GM19035 (cell line): ENCODE data around the gene UNC119B.
A peak's percentile ranks its signal among the peaks of the same experiment; 100 is the strongest.
"Not testable (repeated sequence)": the region's sequence is repeated elsewhere in the genome, so short reads cannot be mapped to it uniquely, and the experiment has no call there.

Source experiments
- ATAC-seq: cut with Tn5 transposase; IDR thresholded peaks from one replicate; pipeline ENCODE4 v1.9.1; 2021; ENCODE audit not compliant: unreplicated experiment

Gene UNC119B

DNA sequence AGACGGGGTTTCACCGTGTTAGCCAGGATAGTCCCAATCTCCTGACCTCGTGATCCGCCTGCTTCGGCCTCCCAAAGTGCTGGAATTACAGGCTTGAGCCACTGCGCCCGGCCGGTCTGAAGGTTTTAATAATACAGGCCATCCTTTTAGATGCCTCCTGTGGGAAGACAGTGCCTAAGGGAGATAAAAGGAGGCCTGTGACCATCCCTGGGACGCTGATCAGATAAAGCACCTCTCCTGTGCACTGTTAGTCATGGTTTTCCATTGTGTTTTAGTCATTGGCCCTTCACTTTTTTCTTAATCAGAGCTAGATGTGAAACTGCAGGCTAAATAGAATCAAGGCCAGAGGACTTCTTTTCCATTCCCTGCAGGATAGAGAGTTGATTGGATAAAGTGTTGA, 7.8 kb downstream of the UNC119B start:
- ATAC-seq, result no peak

DNA sequence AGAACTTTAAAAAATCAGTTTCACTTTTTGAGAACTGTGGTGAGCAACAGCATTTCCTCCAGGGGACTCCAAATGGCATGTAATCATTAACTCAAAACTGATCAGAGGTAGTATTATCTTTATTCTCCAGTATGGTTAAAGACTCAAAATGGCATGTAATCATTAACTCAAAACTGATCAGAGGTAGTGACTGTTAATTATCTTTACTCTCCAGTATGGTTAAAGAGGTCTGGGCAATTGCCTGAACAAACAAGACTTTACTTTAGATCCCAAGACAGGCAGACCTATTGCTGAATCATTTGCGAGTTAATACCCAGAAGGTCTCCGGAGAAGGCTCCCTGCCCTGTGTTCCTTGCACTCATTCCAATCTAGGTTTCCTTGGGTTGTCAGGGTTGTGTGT, 8.8 kb downstream of the UNC119B start:
- ATAC-seq, result no peak

DNA sequence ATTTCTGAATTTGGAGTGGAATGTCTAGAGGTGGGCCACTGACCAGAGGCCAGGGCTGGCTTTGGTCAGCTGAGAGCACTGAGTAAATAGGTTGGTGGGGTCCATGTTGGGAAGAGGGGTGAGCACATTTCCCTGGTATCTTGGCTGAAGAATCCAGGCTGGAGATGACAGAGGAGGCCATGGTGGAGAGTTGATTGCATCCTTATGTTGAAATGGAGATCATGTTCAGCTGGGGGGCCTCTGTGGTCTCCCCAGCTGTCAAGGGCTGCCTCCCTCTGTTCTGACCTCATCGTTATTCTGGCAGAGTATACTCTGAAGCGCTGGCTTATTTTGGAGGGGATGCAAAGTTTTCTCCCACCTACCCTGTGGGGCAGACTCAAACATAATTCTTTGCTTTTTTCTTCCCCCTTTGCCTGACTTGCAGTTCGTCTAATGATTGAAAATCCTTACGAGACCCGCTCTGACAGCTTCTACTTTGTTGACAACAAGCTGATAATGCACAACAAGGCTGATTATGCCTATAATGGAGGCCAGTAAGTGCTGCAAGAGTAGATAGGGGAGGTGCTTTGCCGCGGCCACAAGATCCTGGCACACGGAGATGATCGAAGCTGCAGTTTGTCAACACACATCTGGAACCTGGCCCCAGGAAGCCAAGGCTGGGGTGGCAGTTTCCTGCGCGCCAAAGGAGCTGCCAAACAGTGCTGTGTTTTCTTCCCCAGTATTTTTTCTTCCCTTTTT, 9.4 kb downstream of the UNC119B start:
- no peak for ATAC-seq

DNA sequence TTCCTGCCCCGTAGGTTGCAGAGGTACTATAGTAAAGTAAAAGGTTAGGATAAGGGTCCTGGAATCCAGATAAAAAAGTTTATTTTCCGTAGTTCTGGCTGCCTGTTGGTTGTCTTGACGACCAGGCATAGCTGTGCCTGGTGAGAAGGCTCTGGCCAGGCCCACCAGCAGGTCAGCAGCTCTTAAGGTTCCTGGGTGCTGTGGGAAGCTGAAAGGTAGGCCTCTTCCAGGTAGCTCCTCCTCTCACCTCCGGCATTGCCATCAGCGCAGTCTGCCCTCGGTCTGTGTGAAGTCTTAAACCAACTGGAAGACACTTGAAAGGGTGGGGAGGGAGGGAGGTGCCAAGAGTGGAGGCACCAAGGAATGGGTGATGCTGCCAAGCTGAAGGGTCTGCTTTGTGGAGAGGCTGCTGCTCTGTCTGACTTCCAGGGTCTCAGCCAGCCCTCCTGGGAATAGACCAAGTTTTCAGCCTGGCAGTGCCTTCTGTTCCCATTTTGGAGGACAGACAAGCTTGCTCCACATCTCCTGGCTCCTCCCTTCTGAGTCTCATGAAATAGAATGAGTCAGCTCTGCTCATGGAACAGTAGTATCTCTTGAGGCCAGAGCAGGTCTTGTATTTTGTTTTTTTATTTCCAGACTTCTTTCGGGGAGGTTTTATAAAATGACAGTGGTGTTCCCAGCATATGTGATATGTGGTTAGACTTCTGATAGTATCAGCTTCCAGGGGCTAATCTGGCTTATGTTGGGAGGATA, 10.2 kb downstream of the UNC119B start:
- no peak for ATAC-seq

DNA sequence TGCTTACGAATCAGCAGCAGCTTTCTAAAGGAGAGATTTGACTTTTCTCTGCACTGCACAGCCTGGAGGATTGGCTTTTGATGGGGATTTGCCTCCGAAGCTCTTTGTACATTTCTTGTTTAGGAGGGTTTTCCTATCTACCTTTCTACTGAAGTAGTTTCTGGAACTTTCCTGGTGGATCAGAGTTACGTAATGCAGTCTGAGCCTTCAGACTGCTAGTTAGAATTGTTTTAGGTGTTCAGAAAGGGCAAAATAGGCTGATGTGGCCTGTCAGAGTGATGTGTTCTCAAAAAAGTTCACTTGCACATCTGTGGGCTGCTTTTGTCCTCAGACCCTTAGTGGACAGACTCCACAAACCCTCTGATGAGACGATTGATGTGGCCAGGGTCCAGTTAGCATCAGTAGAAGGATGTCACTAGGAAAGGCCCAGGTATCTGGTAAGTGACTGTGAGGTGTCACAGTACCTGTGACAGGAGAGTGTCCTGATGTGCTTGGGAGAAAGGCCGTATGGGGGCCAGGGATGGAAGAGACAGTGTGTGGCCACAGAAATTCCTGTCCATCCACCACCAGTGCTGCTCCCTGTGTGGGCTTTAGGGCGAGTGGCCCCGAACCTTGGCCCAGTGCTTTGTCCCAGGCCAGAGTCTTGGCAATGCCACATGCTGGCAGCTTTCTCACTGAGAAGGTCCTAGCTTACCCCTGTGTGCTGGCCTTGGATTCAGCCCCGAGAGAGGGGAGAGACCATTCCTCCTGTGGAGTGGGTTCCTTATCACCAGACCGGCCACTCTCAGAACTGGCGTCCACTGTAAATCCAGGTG, 10.9 kb downstream of the UNC119B start:
- no peak for ATAC-seq

DNA sequence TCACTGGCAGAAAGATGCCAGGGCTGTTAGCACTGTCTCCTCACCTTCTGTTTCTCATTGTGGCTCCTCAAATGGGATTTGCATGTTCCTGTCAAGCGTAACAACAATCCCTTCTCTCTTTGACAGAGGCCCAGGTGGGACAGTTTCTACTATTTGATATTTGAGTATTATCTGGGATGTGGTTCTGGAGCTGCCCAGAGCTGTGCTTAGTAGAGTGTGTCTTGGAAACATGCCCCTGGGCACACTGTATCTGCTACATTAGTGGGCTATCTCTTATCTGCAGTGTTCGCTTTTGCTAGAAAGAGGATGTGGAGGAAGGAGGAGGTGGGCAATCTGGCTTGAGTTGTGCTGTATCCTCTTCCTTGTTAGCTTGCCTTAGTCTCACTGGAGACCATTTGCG, 11.6 kb downstream of the UNC119B start:
- ATAC-seq, result no peak

DNA sequence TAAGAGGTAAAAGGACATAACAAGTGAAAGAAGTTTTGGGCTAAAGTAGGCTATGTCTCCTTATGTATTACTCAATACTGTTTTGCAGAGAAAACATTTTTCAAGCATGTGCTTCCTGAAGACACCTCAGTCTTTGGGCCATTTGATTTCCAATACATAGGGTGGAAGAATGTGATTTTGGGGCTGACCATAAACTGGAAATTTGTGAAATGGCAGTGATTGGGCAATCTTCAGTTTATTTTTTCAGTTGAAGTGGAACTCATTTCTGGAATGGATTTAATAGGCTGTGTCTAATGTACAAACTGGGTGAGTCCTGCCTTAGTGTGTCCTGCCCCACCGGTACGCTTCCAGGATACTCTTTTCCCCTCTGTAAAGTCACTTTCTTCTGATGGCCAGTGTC, 12.5 kb downstream of the UNC119B start:
- no peak for ATAC-seq

DNA sequence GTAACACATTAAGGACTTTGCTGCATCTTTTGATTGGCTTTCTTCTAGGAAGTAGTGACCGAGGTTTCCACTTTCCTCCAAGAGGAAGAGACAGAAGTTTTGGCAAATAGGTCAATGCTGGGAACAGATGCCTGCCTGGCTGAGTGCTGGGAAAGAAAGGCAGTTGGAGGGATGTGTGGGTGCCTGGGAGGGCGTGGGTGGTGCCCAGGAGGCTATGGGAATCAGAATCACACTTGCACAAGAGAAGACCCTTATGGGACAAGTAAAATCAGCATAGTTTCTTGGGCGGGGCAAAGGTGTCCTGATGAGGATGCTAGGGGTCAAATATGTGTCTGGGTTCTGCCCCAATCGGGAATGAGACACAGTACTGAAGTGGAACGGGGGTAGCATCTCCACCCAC, 14.5 kb downstream of the UNC119B start:
- no peak for ATAC-seq

DNA sequence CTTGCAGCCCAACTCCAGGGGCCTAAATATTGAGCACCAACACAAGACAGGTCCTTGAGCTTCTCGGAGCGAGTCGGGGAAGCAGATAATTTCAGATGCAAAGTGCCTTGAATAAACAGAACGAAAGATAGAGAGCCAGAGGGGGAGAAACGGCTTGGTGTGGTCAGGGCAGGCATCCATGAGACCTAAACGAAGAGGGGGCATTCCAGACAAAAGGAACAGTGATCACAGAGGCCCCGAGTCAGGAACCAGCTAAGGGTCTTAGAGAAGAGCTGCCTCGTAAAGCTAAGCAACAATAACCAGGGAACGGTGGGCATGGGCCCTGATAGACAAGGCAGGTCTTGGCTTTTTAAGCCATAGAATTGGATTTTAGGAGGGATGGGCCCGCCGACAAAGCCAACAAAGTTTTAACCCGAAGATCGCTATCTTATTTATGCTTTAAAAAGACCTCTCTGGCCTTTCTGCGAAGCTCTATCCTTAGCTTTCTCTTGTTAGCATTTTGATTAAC, 14.9 kb downstream of the UNC119B start:
- ATAC-seq, result peak; percentile 15

DNA sequence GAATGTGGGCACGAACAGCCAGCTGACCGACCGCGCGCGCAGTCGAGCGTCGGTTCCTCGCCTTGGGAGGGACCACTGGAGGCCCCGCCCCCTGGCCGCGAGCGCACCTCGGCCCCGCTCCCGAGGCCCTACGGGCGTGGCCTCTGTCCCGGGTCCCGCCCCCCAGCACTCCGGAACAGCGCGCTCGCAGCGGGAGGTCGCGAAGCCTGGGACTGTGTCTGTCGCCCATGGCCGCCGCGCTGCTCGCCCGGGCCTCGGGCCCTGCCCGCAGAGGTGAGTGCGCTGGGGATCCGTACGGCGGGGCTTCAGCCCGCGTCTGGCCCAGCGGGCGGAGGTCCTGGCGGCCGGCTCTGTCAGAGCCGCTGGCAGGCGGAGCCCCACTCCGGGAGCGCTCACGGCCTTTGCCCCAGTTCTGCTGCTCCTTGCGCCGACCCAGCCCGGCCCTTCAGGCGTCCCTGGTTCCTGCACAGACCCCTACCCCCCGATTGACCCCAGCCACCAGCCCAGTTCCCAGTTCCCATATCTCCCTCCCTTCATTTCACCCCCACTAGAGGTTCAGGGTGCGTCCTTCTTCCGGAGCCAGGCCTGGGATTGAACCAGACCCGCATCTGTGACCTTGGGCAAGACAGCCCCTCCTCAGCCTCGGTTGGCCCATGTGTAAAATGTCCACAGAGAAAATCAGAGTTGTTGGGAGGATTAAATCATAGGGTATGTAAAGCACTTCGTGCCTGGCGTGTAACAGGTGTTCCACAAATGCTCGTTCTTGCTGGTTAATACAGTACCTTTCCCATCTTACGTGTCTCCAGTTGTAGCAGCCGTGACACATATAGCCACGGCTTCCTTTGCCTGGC, 15.6 kb downstream of the UNC119B start, which contains the start of gene ACADS:
TSS of gene ACADS (plus strand) at position 168 of the 851 bp plus-strand sequence. CDS start at position 228, 60 bp downstream.
- ATAC-seq, result peak; percentile 95

DNA sequence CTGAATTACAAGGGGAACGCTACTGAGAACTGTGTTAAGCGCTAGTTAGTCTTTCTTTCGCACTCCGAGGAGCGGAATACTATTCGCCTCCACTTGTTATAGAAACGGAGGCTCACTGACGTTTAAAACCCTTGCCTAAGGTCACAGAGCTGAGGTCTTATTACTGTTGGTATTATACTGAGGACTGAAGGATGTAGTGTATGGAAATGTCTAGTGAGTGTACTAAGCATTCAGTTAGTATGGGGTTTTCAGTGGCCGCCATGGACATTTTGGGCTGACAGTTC, 16.2 kb downstream of the UNC119B start:
- no peak for ATAC-seq

DNA sequence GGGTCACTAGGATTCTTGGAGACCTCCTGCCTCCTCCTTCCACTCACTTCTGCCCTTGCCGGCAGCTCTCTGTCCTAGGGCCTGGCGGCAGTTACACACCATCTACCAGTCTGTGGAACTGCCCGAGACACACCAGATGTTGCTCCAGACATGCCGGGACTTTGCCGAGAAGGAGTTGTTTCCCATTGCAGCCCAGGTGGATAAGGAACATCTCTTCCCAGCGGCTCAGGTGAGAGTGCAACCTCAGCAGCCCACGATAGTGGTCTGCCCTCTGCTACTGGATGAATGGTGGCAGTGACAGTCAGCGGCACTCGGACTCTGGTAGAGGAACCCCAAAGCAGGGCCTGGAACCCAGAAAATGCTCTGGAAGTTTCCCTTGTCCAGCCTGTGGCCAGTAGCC, 16.7 kb downstream of the UNC119B start:
- no peak for ATAC-seq

DNA sequence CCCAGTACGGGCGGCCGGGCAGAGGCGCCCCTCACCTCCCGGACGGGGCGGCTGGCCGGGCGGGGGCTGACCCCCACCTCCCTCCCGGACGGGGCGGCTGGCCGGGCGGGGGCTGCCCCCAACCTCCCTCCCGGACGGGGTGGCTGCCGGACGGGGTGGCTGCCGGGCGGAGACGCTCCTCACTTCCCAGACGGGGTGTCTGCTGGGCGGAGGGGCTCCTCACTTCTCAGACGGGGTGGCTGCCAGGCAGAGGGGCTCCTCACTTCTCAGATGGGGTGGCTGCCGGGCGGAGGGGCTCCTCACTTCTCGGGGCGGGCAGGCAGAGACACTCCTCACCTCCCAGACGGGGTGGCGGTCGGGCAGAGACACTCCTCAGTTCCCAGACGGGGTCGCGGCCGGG, 21.9 kb downstream of the UNC119B start:
- ATAC-seq, result not testable (repeated sequence)

DNA sequence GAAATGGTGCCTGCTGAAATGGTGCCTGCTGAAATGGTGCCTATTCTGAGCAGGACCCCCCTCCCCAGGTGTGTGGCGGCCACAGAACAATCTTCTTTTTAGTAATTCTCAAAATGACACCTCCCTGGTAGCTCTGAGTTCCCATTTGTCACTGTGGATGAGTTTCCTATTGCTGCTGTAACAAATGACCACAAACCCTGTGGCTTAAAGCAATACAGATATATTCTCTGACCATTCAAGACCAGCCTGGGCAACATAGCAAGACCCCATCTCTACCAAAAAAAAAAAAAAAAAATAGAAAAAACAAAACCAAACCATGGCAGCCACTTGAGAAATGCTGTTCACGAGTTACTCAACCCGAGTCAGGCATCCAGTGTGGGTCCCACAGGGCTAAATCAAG, 23.3 kb downstream of the UNC119B start:
- no peak for ATAC-seq

DNA sequence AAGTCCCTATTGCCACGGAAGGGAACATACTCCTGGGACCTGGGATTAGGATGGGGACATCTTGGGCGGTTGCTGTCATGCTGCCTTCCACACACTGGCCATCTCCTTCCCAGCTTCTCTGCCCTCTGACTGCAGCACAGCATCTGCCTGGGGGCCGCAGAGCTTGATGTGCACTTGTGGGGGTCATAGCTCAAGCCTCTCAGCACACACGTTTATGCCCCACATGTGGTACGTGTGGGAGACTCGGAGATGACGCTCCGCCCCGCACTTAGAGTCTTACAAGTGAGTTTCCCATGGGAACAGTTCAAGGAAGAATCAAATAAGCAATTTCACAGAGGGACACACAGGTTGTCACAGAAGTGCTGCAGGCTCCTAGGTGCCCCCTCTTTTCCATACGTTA, 24.0 kb downstream of the UNC119B start:
- ATAC-seq, result no peak

DNA sequence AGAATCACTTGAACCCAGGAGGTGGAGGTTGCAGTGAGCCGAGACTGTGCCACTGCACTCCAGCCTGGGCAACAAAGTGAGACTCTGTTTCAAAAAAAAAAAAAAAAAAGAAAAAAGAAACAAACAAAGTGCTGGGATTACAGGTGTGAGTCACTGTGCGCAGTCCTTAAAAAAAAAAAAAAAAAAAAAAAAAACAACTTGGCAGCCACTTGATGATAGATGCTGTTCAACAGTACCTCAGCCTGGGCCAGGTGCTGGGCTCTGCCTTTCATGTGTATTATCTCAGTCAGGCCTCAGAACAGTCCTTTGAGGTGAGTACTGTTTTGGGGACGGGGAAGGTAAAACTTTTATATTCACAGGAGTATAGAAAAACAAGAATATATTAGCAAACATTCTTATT, 24.9 kb downstream of the UNC119B start:
- no peak for ATAC-seq

DNA sequence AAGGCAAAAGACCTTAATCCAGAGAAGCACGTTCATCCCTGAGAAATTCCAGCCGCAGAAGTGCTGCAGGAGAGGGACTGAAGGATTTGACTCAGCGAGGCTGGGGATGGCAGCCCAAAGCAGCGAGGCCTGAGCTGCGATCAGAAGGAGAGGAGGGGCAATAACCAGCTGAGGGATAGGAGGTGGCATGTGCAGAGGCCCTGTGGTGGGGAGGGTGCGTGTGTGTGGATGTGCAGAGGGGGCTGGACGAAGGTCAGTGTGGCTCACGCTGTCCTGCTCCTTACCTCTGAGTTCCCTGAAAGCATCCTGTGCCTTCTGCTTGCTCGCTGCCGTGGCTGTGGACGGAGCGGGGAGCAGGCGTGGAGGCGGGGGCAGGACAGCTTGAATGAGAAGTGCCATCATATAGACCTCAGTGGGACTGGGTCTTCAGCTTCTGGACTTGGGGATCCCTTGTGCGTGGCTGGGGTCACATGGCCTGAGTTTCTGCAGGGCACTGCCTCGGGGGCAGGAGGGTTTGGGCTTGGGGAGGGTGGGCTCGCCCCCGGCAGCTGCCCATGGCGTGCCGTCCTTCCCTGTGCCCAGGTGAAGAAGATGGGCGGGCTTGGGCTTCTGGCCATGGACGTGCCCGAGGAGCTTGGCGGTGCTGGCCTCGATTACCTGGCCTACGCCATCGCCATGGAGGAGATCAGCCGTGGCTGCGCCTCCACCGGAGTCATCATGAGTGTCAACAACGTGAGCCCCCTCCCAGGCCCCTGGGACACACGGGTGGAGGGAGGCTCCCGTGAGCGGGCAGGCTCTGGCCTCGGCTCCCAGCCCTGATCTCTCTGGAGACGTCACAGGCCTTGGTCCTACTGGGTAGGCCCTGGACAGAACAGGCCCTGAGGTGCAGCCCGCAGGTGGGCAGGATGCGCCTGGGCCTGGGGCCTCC, 26.4 kb downstream of the UNC119B start:
- ATAC-seq, result no peak

DNA sequence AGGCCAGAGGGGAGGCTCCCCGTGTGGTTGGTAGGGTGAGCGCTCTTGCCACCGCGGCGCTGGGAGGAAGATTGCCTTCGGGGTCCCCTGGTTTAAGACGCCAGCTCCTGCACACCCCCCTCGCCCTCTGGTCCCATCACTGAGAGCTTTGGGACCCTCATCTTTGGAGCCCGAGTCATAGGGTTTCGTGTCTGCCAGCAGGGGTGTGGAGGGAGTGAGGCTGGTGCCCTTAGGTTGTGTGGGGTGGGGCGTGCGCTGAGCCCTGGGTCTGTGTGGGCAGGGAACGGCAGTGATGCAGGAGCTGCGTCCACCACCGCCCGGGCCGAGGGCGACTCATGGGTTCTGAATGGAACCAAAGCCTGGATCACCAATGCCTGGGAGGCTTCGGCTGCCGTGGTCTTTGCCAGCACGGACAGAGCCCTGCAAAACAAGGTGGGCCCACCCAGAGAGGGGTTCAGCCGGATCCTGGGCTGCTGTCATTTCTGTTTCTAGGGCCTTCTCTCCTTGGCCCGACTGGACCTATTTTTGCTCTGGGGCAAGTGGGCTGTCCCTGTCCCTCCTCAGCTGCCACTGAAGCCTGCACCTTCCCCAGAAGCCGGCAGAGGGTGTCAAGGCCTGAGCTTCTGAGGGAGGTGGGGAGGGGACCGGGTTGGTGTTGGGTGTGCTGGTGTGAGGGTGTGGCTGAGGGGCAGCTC, 27.4 kb downstream of the UNC119B start:
- ATAC-seq, result no peak
